Liver (tissue), 9 donors: ENCODE data around the gene MOB3B. TPM values are rescaled to one million over a fixed set of nuclear protein-coding genes. Genes with fewer than 3 reads are reported as not detected.

ENCODE experiments used
- DNase-seq: peaks from one replicate; pipeline ENCODE4 v3.0.0-alpha.2; 2017; ENCODE audit warnings: low spot score
- H3K27ac ChIP-seq, 2 donors: one replicate each; pipeline ENCODE4 v1.7.0; 2013; ENCODE audit warnings: inconsistent platforms in 2 of 2, low read length in 2 of 2, control low read depth in 1 of 2, low read depth in 1 of 2, mild to moderate bottlenecking in 1 of 2
- H3K27me3 ChIP-seq, 4 donors: one replicate each; pipeline versions ENCODE4 v1.6.1 to v1.7.0; 2013; ENCODE audit warnings: low read length in 3 of 4, inconsistent platforms in 1 of 4, mild to moderate bottlenecking in 1 of 4, moderate library complexity in 1 of 4; ENCODE audit not compliant: control insufficient read depth in 4 of 4, insufficient read depth in 4 of 4
- H3K36me3 ChIP-seq, 4 donors: one replicate each; pipeline versions ENCODE4 v1.6.1 to v1.7.0; 2013; ENCODE audit warnings: low read length in 3 of 4, mild to moderate bottlenecking in 3 of 4, low read depth in 1 of 4, moderate library complexity in 1 of 4; ENCODE audit not compliant: control insufficient read depth in 4 of 4, insufficient read depth in 3 of 4
- H3K4me1 ChIP-seq, 4 donors: one replicate each; pipeline versions ENCODE4 v1.6.1 to v1.7.0; 2013; ENCODE audit warnings: low read length in 3 of 4, mild to moderate bottlenecking in 3 of 4, moderate library complexity in 1 of 4; ENCODE audit not compliant: control insufficient read depth in 4 of 4, insufficient read depth in 4 of 4
- H3K4me3 ChIP-seq, 3 donors: one replicate each; pipeline versions ENCODE4 v1.6.1 to v1.7.0; 2013; ENCODE audit warnings: low read length in 3 of 3, control low read depth in 1 of 3, low read depth in 1 of 3, mild to moderate bottlenecking in 1 of 3
- H3K9ac ChIP-seq, 2 donors: one replicate each; pipeline ENCODE4 v1.7.0; 2013; ENCODE audit warnings: low read length in 2 of 2, mild to moderate bottlenecking in 2 of 2, moderate library complexity in 2 of 2, control low read depth in 1 of 2, low read depth in 1 of 2
- H3K9me3 ChIP-seq, 4 donors: one replicate each; pipeline versions ENCODE4 v1.6.1 to v1.7.0; 2013; ENCODE audit warnings: low read length in 3 of 4; ENCODE audit not compliant: control insufficient read depth in 4 of 4
- ATF3 ChIP-seq: IDR thresholded peaks from 2 replicates; pipeline ENCODE4 v1.6.1; 2016; ENCODE audit warnings: antibody characterized with exemption
- CTCF ChIP-seq: fragments of 150-350 bp; IDR thresholded peaks from 2 replicates; pipeline ENCODE4 v1.5.1; 2017; ENCODE audit warnings: improper control_type of control experiment, low read depth, low read length; ENCODE audit not compliant: missing input control
- FOXA1 ChIP-seq: IDR thresholded peaks from 2 replicates; pipeline ENCODE4 v1.6.1; 2016; ENCODE audit warnings: antibody characterized with exemption
- HNF4A ChIP-seq, 2 donors: conservative IDR thresholded peaks; 2 replicates each; pipeline ENCODE4 v1.6.1; 2016; ENCODE audit warnings: antibody characterized with exemption in 2 of 2, mild to moderate bottlenecking in 2 of 2
- HNF4G ChIP-seq: IDR thresholded peaks from 2 replicates; pipeline ENCODE4 v1.6.1; 2016; ENCODE audit warnings: antibody characterized with exemption
- MAX ChIP-seq: IDR thresholded peaks from 2 replicates; pipeline ENCODE4 v1.6.1; 2016; ENCODE audit warnings: antibody characterized with exemption
- NR2F2 ChIP-seq: IDR thresholded peaks from 2 replicates; pipeline ENCODE4 v1.6.1; 2016; ENCODE audit warnings: antibody characterized with exemption
- RAD21 ChIP-seq, 2 donors: IDR thresholded peaks; 2 replicates each; pipeline ENCODE4 v1.6.1; 2016; ENCODE audit warnings: antibody characterized with exemption in 2 of 2, mild to moderate bottlenecking in 2 of 2
- REST ChIP-seq: IDR thresholded peaks from 2 replicates; pipeline ENCODE4 v1.6.1; 2016; ENCODE audit warnings: antibody characterized with exemption, mild to moderate bottlenecking
- RXRA ChIP-seq, 2 donors: IDR thresholded peaks; 2 replicates each; pipeline ENCODE4 v1.6.1; 2017 to 2018; ENCODE audit warnings: antibody characterized with exemption in 2 of 2, mild to moderate bottlenecking in 1 of 2
- TAF1 ChIP-seq: conservative IDR thresholded peaks from 2 replicates; pipeline ENCODE4 v1.6.1; 2016; ENCODE audit warnings: antibody characterized with exemption, mild to moderate bottlenecking
- YY1 ChIP-seq: IDR thresholded peaks from 2 replicates; pipeline ENCODE4 v1.6.1; 2016; ENCODE audit warnings: antibody characterized with exemption, mild to moderate bottlenecking
- WGBS: extraction: QIAGEN DNeasy Blood & Tissue Kit; methylation state at CpG from one replicate; pipeline ENCODE4 v1.1.7; 2013; 5-methylcytosine and 5-hydroxymethylcytosine counted together
- polyA plus RNA-seq, 2 donors: library from polyadenylated mRNA; stranded (reverse) in 1 of 2; unstranded in 1 of 2; fragments of 200-250 nt in 1 of 2; fragments of >200 nt in 1 of 2; fragmentation: Nextera tagmentation in 1 of 2; extraction: Ambion mirVana in 1 of 2; gene quantifications; one replicate each; pipeline versions ENCODE4 v1.2.1 to v1.2.3, GENCODE V29; 2013 to 2015
- total RNA-seq, 2 donors: library from RNA; depleted of rRNA; stranded (reverse); fragments of >200 nt; gene quantifications; one replicate each; pipeline ENCODE4 v1.2.3, GENCODE V29; 2014
- donor health status: healthy.
- donor health status: healthy.
- donor health status: healthy.
- donor health status: healthy.
- donor health status: healthy.

The MOB3B gene
- total and polyA plus RNA-seq, 4 donors, result 0.36 to 1.1 (median 0.76) TPM

- peak; percentile 95 for TF ChIP-seq REST
- no peak for TF ChIP-seq NR2F2
- peak; percentile 54 to 78 for TF ChIP-seq RXRA (IDR thresholded peaks at IDR 0.05)
- TF ChIP-seq ATF3, result peak; percentile 85
- no peak for TF ChIP-seq HNF4G
- TF ChIP-seq TAF1, result peak; percentile 87
- TF ChIP-seq FOXA1, result peak; percentile 74
- peak; percentile 95 for TF ChIP-seq YY1
- TF ChIP-seq MAX, result peak; percentile 94
Observed at GRCh38 chr9:27573634-27574590, 44.3 kb upstream of the MOB3B start (continued).

GRCh38 chr9:27572918-27573633, 43.5 kb upstream of the MOB3B start, which contains the start of gene C9orf72:
Gene C9orf72 (minus strand): TSS chr9:27573481. CDS start chr9:27567120, 6,361 bp downstream.
- peak within 1 kb of the TSS; percentile 96 to 98 for H3K27ac ChIP-seq
- H3K36me3 ChIP-seq, result no peaks in the 10 kb centered on the region
- peaks cover 0 to 22% (median 6%) of the 10 kb centered on the region in 4 donors for H3K4me1 ChIP-seq
- H3K27me3 ChIP-seq, result no peaks in the 10 kb centered on the region
- under 1% methylated on average over 72 of the region's 72 CpGs for WGBS
- H3K4me3 ChIP-seq, result peak within 1 kb of the TSS; percentile 77 to 83 (median 80)
- H3K9me3 ChIP-seq, result no peaks in the 10 kb centered on the region
- peak; percentile 92 for DNase-seq
- TF ChIP-seq YY1 (peak; percentile 33), RAD21 (IDR thresholded peaks at IDR 0.05) (no peak)
- H3K9ac ChIP-seq, result peak within 1 kb of the TSS; percentile 93 to 98

- H3K27ac ChIP-seq, result peak overlapping the region; percentile 96 to 98
- peaks cover 0 to 22% (median 6%) of the 10 kb centered on the region in 4 donors for H3K4me1 ChIP-seq
- H3K27me3 ChIP-seq, result no peaks in the 10 kb centered on the region
- DNase-seq, result no peak
- 2% methylated on average over 6 of the region's 6 CpGs for WGBS
- H3K9ac ChIP-seq, result peak overlapping the region; percentile 6 to 93
- H3K4me3 ChIP-seq, result peak overlapping the region; percentile 39 to 80 (median 77)
- H3K36me3 ChIP-seq, result no peaks in the 10 kb centered on the region
- H3K9me3 ChIP-seq, result no peaks in the 10 kb centered on the region
- TF ChIP-seq CTCF (no peak), HNF4G (no peak), HNF4A (conservative IDR thresholded peaks at IDR 0.05) (no peak), TAF1 (no peak), RAD21 (IDR thresholded peaks at IDR 0.05) (no peak), YY1 (peak; percentile 17), FOXA1 (no peak)
Observed at GRCh38 chr9:27572566-27572917, 42.9 kb upstream of the MOB3B start.
